GM18867 (cell line): Measurements from ENCODE around the gene GALR3.
A peak's percentile ranks its signal among the peaks of the same experiment; 100 is the strongest.

Experiments
- ATAC-seq: cut with Tn5 transposase; IDR thresholded peaks from one replicate; pipeline ENCODE4 v1.9.1; 2021; ENCODE audit warnings: mild to moderate bottlenecking, moderate library complexity; ENCODE audit not compliant: unreplicated experiment

GALR3 gene

GRCh38 chr22:37802310-37803194, 20.6 kb upstream of the GALR3 start:
- ATAC-seq = no peak

GRCh38 chr22:37803195-37803638, 20.0 kb upstream of the GALR3 start:
- ATAC-seq = no peak

GRCh38 chr22:37803639-37804351, 19.4 kb upstream of the GALR3 start:
- ATAC-seq = no peak

- ATAC-seq = no peak
These were observed 18.8 kb upstream of the GALR3 start for GRCh38 chr22:37804352-37804880.

GRCh38 chr22:37804881-37805809, 18.0 kb upstream of the GALR3 start:
- no peak for ATAC-seq

GRCh38 chr22:37805810-37806277, 17.3 kb upstream of the GALR3 start:
- no peak for ATAC-seq

GRCh38 chr22:37806409-37807333, 16.5 kb upstream of the GALR3 start:
- ATAC-seq = no peak

GRCh38 chr22:37807410-37808293, 15.5 kb upstream of the GALR3 start, which contains the start of gene GCAT:
TSS of gene GCAT (plus strand) at chr22:37807934. CDS start at chr22:37807968, 34 bp downstream.
- ATAC-seq = peak; percentile 87

GRCh38 chr22:37808294-37808657, 14.9 kb upstream of the GALR3 start:
- ATAC-seq = no peak

- no peak for ATAC-seq
These were observed 13.4 kb upstream of the GALR3 start for GRCh38 chr22:37809672-37810333.

GRCh38 chr22:37811867-37812266, 11.3 kb upstream of the GALR3 start:
- ATAC-seq = no peak

- no peak for ATAC-seq
These were observed 10.1 kb upstream of the GALR3 start for GRCh38 chr22:37812869-37813678.

GRCh38 chr22:37815593-37815992, 7.6 kb upstream of the GALR3 start:
- no peak for ATAC-seq

- no peak for ATAC-seq
These were observed 6.5 kb upstream of the GALR3 start for GRCh38 chr22:37816543-37817180.

- ATAC-seq = peak; percentile 69
These were observed 5.3 kb upstream of the GALR3 start for GRCh38 chr22:37817705-37818408.
